Duodenal mucosa (tissue), 2 donors: ENCODE results near the gene DDX1.

ENCODE experiments used
- H3K27ac ChIP-seq: one replicate; pipeline ENCODE4 v1.7.0; 2013; ENCODE audit warnings: low read depth, low read length
- H3K27me3 ChIP-seq, 2 donors: one replicate each; pipeline ENCODE4 v1.7.0; 2013; ENCODE audit warnings: low read length in 2 of 2, control low read depth in 1 of 2; ENCODE audit not compliant: insufficient read depth in 2 of 2, control insufficient read depth in 1 of 2
- H3K36me3 ChIP-seq, 2 donors: one replicate each; pipeline ENCODE4 v1.7.0; 2013; ENCODE audit warnings: low read length in 2 of 2, control low read depth in 1 of 2; ENCODE audit not compliant: insufficient read depth in 2 of 2, control insufficient read depth in 1 of 2
- H3K4me1 ChIP-seq, 2 donors: one replicate each; pipeline ENCODE4 v1.7.0; 2013; ENCODE audit warnings: low read length in 2 of 2, control low read depth in 1 of 2; ENCODE audit not compliant: insufficient read depth in 2 of 2, control insufficient read depth in 1 of 2
- H3K4me3 ChIP-seq, 2 donors: one replicate each; pipeline ENCODE4 v1.7.0; 2013; ENCODE audit warnings: low read length in 2 of 2, low read depth in 1 of 2
- H3K9ac ChIP-seq, 2 donors: one replicate each; pipeline ENCODE4 v1.7.0; 2013; ENCODE audit warnings: low read length in 2 of 2, low read depth in 1 of 2
- H3K9me3 ChIP-seq, 2 donors: one replicate each; pipeline ENCODE4 v1.7.0; 2013; ENCODE audit warnings: low read length in 2 of 2, control low read depth in 1 of 2; ENCODE audit not compliant: control insufficient read depth in 1 of 2

The DDX1 gene

GRCh38 chr2:15628899-15629855, 37.5 kb downstream of the DDX1 start:
- no peaks in the 10 kb centered on the region for H3K27me3 ChIP-seq
- no peak overlapping the region for H3K9ac ChIP-seq
- no peaks in the 10 kb centered on the region for H3K9me3 ChIP-seq
- no peak overlapping the region for H3K4me3 ChIP-seq
- no peaks in the 10 kb centered on the region for H3K4me1 ChIP-seq
- peaks cover 52 to 89% of the 10 kb centered on the region in 2 donors for H3K36me3 ChIP-seq
- H3K27ac ChIP-seq = no peak overlapping the region

GRCh38 chr2:15630121-15630977, 38.7 kb downstream of the DDX1 start:
- Histone ChIP-seq H3K4me3 (no peak overlapping the region), H3K9ac (no peak overlapping the region), H3K27me3 (no peaks in the 10 kb centered on the region), H3K27ac (no peak overlapping the region), H3K36me3 (peaks cover 41 to 87% of the 10 kb centered on the region in 2 donors), H3K4me1 (no peaks in the 10 kb centered on the region), H3K9me3 (no peaks in the 10 kb centered on the region)

- no peak overlapping the region for H3K27ac ChIP-seq
- peaks cover 35 to 85% of the 10 kb centered on the region in 2 donors for H3K36me3 ChIP-seq
- H3K4me3 ChIP-seq = no peak overlapping the region
- H3K9me3 ChIP-seq = no peaks in the 10 kb centered on the region
- H3K9ac ChIP-seq = no peak overlapping the region
- no peaks in the 10 kb centered on the region for H3K4me1 ChIP-seq
- H3K27me3 ChIP-seq = no peaks in the 10 kb centered on the region
Observed at GRCh38 chr2:15630978-15631719, 39.5 kb downstream of the DDX1 start.

- no peak overlapping the region for H3K4me3 ChIP-seq
- H3K36me3 ChIP-seq = peaks cover 29 to 78% of the 10 kb centered on the region in 2 donors
- H3K27me3 ChIP-seq = no peaks in the 10 kb centered on the region
- no peaks in the 10 kb centered on the region for H3K4me1 ChIP-seq
- H3K9me3 ChIP-seq = no peaks in the 10 kb centered on the region
- no peak overlapping the region for H3K9ac ChIP-seq
- no peak overlapping the region for H3K27ac ChIP-seq
Observed at GRCh38 chr2:15631883-15632282, 40.2 kb downstream of the DDX1 start.

GRCh38 chr2:15633043-15633970, 41.6 kb downstream of the DDX1 start:
- Histone ChIP-seq H3K4me3 (no peak overlapping the region), H3K9me3 (no peaks in the 10 kb centered on the region), H3K27me3 (no peaks in the 10 kb centered on the region), H3K9ac (no peak overlapping the region), H3K36me3 (peaks cover 23 to 67% of the 10 kb centered on the region in 2 donors), H3K27ac (no peak overlapping the region), H3K4me1 (no peaks in the 10 kb centered on the region)

- no peak overlapping the region for H3K9ac ChIP-seq
- peaks cover 23 to 64% of the 10 kb centered on the region in 2 donors for H3K36me3 ChIP-seq
- no peak overlapping the region for H3K27ac ChIP-seq
- no peaks in the 10 kb centered on the region for H3K27me3 ChIP-seq
- H3K9me3 ChIP-seq = no peaks in the 10 kb centered on the region
- H3K4me3 ChIP-seq = no peak overlapping the region
- H3K4me1 ChIP-seq = no peaks in the 10 kb centered on the region
Observed at GRCh38 chr2:15633971-15634346, 42.3 kb downstream of the DDX1 start.

GRCh38 chr2:15634846-15635490, 43.3 kb downstream of the DDX1 start:
- no peak overlapping the region for H3K9ac ChIP-seq

GRCh38 chr2:15636972-15637785, 45.5 kb downstream of the DDX1 start:
- Histone ChIP-seq H3K27ac (no peak overlapping the region), H3K36me3 (peaks cover 9 to 38% of the 10 kb centered on the region in 2 donors)

More at GRCh38 chr2:15634846-15635490, 43.3 kb downstream of the DDX1 start:
- no peaks in the 10 kb centered on the region for H3K27me3 ChIP-seq
- no peak overlapping the region for H3K27ac ChIP-seq
- H3K9me3 ChIP-seq = no peaks in the 10 kb centered on the region
- no peaks in the 10 kb centered on the region for H3K4me1 ChIP-seq
- peaks cover 23 to 56% of the 10 kb centered on the region in 2 donors for H3K36me3 ChIP-seq
- H3K4me3 ChIP-seq = no peak overlapping the region

More at GRCh38 chr2:15636972-15637785, 45.5 kb downstream of the DDX1 start:
- no peaks in the 10 kb centered on the region for H3K9me3 ChIP-seq
- H3K4me3 ChIP-seq = no peak overlapping the region
- no peak overlapping the region for H3K9ac ChIP-seq
- no peaks in the 10 kb centered on the region for H3K4me1 ChIP-seq
- H3K27me3 ChIP-seq = no peaks in the 10 kb centered on the region
